Stimulated activated CD4-positive, alpha-beta T cell treated with anti-CD3 and anti-CD28 coated beads, Interleukin-2, amount 100 ng/mL, for 48 hours (primary cell): ENCODE measurements around the gene MT3.
"Not testable (repeated sequence)": the region's sequence is repeated elsewhere in the genome, so short reads cannot be mapped to it uniquely, and the experiment has no call there.

ENCODE experiments used
- DNase-seq, 2 donors: peaks; one replicate each; pipeline ENCODE4 v3.0.0-alpha.2; 2020

Gene MT3

DNA sequence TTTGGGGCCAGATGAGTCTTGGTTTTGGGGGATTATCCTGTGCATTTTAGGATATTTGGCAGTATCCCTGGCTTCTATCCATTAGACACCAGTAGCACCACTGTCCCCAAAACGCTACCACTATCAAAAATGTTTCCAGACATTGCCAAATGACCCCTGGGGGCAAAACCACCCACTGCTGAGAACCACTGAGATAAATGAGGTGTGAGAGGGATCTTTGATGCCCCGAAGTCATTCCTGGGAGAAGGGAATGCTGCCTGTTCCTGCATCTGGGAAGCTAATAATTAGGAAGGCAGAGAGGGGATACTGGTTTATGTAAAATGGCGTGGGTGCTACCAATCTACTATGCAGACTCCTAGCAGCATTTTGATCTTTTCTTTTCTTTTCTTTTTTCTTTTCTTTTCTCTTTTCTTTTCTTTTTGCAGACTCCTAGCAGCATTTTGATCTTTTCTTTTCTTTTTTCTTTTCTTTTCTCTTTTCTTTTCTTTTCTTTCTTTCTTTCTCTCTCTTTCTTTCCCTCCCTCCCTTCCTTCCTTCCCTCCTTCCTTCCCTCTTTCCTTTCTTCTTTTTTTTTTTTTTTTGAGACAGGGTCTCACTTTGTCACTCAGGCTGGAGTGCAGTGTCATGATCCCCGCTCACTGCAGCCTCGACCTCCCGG is 8.8 kb upstream of the MT3 start:
- no peak for DNase-seq

DNA sequence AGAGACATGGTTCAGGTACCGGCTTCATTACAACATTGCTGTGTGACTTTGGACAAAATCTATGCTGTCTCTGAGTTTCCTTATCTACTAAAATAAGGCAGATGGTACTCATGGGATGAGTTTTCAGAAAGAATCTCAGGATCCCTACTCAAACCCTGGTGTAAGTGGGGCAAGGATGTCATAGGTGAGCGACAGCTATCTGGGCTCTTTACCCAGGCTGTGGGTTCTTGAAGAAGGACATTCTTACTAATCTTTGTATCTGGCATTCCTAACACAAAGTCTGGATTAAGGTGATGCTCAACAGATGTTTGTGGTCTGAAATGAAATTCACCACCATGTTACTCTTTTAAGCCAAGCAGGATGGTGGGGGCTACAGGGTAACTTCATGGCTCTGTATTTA is 6.4 kb upstream of the MT3 start:
- not testable (repeated sequence) for DNase-seq

DNA sequence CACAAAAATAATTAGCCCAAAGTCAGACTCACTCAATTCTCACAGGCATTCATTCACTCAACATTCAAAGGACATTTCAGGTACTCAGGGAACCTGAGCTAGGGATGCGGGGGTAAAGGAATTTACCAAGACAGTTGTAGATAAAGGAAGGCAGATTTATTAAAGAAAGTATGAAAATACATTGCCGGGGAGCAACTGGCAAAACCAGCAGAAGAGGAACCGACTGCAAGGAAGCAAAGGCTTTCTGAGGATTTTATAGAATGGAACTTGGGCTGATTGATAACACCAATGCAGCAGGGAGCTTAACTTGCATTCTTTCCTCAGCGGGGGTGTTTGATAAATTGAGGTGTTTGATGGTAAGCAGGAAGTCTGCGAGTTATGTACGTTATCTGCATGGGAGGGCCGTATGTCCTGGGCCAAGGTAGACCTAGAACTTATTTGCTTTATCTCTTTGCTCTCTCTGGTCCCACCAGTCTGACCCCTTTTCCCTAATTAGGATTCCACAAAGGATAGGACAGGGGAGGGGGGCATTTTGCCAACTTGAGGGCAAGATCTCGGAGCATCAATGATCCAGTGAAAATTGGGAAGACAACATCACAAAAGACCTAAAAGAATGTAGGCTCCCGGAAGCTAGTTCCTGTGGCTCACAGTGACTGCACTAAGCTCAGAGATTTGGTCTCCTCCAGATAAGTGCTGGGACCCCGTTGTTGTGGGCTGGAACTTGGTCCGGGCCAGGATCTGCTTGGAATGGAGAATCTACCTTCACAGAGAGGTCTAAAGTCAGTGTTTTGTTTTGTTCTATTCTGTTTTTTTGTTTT is 5.8 kb upstream of the MT3 start:
- no peak for DNase-seq

DNA sequence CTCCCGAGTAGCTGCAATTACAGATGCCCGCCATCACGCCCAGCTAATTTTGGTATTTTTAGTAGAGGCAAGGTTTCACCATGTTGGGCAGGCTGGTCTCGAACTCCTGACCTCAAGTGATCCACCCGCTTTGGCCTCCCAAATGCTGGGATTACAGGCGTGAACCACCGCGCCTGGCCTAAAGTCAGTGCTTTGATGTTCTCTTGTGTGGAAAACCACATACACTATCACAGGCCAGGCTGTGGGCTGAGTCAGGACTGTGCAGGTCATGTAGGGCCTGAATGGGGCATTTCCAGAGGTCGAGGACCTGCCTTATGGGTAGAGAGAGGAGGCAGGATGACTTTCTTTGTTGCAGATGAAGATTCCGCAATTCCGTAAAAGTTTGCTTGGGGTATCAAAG is 5.1 kb upstream of the MT3 start:
- DNase-seq: no peak

DNA sequence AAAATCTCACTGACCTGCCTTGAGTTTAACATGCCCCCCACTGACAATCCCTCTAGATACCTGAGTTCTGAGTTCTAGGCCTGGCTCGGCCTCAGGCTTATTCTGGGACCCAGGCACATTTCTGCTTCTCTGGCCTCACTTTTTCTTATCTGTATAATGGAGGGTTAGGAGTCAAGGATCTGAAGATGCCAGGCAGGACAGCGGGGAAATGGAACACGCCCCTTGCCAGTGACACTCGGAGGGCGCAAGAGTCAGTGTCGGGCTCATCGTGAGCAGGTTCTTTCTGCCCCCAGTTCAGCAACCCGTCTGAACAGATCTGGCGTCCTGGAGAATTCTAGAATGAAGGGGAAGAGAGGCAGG is 567 bp upstream of the MT3 start:
- DNase-seq: no peak

DNA sequence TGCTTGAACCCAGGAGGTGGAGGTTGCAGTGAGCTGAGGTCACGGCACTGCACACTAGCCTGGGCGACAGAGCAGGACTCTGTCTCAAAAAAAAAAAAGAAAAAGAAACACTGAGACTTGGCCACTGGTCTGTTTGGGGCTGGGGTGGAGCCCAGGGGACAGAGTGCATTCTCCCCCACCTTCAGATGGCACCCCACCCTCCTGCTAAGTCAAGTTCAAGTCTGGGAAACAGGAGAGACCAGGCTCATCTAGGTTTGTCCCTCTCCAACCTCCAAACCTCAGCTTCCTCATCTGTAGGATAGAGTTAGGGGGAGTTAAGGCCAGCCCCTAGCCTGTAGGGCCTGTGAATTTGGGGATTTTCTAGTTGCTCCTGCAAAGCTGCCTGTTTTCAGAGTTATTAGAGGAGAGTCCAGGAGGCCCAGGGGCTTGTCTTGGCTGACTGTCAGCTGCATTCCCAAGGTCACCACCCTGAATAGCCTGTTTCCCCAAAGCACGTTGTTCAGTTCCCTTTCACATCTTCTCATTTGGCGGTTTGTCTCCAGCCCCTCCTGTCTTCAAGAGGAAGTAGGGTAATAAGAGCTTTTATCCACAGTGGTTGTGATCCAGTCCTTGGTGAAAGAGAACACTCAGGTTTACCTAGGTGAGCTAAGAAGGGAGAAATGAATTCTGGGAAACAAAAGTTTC is 2.2 kb downstream of the MT3 start:
- DNase-seq: no peak

DNA sequence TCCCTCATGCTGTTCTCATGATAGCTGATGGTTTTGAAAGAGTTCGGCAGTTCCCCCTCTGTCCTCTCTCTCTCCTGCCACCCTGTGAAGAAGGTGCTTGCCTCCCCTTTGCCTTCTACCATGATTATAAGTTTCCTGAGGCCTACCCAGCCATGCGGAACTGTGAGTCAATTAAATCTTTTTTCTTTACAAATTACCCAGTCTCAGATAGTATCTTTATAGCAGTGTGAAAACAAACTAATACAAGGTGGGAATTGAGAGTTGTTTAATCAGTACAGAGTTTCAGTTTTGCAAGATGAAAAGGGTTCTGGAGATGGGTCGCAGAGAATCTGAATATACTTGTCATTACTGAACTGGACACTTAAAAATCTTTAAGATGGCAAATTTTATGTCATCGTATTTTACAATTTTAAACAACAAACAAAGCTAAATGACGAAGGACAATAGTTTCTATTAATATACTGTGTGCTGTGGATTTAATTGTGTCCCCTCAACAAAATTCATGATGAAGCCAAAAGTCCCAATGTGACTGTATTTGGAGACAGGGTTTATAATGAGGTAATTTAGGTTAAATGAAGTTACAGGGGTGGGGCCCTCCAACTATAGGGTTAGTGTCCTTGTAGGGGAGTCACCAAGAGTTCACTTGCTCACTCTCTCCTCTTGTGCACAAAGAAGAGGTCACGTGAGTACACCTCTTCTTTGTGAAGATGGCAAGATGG is 4.4 kb downstream of the MT3 start:
- no peak for DNase-seq

DNA sequence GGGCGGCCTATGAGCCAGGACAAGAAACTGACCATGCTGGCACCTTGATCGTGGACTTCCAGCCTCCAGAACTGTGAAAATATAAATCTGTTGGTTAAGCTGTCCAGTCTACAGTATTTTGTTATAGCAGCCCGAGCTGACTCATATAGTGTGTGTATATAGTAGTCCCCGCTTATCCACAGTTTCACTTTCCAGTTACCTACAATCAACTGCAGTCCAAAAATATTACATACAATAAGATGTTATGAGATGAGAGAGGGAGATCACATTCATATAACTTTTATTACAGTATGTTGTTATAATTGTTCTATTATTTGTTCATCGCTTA is 4.9 kb downstream of the MT3 start:
- DNase-seq: no peak

DNA sequence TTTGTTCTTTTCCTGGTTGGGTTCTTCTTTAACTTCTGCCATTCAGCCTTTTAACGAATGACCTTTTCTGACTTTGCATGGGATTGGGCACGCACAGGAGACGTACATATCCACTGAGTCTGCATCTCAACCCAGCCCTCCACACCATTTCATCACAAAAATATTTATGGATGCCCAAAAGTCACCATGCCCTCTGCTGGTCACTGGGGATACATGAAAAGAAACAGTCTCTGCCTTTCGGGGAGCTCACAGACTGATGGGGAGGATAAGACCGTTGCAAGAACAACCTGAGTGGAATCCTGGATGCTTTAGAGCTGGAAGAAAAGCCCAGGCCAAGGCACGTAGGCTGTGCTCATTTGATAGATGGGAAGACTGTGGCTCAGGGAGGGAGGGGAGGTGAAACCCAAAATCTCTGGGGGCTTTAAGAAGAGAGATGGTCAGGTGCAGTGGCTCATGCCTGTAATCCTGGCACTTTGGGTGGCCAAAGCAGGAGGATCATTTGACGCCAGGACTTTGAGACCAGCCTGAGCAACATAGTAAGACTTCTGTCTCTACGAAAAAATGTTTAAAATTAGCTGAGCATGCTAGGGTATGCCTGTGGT is 11.2 kb downstream of the MT3 start:
- DNase-seq: no peak

DNA sequence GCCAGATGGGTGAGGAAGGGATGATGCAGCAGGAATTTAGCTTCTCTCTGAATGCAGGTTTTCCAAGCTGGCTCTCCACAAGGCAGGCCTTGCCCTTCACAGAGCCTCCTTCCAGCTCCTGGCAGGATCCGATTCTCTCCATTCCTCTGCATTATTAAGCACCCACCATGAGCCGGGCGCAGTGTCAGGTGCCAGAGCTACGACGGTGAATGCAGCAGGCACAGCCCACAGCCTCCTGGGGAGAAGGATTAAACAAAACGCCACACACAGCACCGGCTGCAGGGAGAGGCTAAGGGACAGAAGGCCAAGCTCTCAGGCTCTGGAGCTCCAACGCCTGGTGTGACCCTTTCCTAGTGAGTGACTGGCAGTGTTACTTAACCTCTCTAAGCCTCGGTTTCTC is 12.0 kb downstream of the MT3 start:
- no peak for DNase-seq

DNA sequence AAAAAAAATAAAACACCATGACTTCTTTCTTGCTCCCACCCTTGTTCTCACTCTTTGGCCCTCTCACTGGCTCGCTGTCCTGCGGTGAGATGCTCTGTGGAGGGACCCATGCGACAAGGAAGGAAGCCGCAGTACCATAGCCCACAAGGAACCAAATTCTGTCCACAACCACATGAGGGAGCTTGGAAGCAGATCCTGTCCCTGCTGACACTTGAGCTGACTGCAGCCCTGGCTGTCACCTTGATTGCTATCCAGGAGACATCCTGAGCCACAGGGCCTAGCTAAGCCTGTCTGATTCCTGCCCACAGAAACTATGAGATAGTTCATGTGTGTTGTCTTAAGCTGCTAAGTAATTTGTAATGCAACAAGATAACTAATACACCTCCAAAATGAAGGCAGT is 14.3 kb downstream of the MT3 start:
- DNase-seq: no peak

DNA sequence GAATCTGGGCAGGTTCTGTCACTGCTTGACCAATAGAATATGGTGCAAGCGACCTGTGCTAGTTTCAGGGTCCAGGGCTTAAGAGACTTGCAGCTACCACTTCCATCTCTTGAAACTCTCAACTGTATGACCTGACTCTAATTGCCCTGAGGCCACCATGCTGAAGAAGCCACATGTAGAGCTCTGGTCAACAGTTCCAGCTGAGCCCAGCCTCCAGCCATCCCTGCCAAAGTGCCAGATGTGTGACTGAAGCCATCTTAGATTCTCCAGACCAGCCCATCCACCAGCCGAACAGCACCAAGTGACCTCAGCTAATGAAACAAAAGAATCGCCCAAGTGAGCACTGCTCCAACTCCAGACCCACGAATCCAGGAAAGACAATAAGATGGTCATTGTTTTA is 15.6 kb downstream of the MT3 start:
- DNase-seq: no peak

DNA sequence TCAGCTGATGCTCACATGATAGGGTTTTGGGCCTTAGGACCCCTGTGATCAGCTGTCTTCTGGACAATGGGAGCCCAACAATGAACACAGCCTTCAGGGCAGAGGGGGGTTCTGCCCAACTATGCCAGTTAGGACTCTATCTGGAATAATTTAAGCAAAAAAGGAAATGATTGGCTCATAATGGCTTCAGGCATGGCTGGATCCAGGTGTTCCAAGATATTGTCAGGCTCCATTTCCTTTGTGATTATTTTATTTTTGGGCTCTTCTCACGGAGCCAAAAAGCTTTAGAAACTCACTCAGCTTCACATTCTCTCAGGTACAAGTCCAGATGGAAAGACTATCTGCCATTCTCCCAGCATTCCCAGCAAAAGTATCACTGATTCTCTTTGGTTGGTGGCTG is 16.1 kb downstream of the MT3 start:
- DNase-seq: no peak

DNA sequence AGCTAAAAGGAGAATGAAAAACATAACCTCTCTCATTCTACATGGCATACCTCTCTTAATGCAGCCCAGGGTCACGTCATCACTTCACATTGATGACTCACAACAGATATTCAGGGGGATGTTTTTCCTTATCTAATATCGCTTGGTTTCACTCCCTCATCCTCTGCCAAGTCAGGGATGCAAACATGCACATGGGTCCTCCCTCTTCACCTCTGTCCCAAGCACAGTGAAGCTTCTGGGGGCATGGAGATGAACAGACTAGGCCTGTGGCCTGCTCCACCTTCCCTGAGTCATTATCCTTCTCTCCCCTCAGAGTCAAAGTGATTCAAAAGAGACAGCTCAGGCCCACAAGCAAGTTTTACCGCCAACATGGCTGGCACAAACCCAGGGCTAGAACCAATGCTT is 16.7 kb downstream of the MT3 start:
- no peak for DNase-seq

DNA sequence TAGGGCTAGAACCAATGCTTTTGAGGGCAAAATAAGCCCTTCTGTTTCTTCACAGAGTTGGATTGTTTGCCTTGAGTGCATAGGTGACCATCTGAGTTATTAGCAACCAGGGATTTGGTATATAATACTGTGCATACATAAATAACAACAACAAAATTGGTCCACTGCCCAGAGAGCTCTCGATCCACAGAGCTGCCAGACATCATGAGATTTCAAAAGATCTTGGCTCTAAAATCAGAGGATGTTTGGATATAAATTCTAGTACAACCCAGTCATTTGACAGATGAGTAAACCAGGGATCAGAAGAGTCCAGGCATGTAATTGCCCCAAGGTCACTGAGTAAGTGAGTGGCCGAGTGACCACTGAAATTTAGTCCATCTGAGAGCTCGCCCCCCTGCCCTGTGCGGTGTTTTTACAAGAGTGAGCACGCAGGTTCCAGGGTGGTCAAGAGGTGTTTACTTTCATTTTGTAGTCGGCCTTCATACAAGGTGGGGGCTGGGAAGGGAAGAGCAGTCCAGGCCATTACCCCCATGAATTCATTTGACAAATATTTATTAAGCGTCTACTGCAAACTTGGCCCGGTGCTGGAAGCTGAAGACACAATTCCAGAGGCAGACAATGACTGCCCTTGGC is 17.3 kb downstream of the MT3 start:
- no peak for DNase-seq

DNA sequence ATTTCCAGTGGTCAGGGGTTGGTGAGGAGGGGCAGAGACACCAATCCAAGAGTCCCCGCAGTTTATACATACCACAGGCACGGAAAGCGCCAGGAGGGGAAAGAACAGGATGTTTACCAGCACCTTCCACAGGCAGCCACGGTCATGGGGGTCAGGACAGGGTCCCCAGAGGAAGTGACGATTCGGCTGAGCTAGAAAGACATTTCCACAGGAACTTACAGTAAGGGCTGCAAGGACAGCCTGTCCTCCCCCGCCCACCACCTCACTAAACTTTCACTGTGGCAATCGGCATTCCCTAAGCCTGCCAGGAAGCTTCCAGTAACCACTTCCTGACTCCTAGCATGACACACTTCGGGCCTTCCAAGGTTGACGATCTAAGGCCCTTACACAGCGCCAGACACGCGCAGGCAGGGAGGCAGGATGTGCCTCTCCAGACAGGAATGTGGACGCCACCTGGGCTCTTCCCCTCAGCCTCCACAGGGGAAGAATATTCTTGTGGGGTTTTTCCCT is 17.8 kb downstream of the MT3 start:
- no peak for DNase-seq

DNA sequence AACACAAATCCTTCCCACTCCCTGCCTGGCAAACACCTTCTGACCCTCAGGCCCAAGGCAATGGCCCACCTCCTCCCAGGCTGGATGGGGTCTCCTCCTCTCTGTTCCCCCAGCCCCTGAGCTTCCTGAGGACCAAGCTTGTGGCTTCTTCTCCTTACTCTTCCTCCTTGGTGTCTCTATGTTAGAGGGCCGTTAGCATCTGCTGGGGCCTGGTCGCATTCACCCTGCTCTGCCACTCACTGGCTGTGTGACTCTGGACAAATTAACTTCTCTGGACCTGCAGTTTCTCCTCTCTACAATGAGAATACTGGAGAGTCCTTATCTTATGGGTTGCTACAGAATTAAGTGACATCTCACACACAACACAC is 18.3 kb downstream of the MT3 start:
- no peak for DNase-seq

DNA sequence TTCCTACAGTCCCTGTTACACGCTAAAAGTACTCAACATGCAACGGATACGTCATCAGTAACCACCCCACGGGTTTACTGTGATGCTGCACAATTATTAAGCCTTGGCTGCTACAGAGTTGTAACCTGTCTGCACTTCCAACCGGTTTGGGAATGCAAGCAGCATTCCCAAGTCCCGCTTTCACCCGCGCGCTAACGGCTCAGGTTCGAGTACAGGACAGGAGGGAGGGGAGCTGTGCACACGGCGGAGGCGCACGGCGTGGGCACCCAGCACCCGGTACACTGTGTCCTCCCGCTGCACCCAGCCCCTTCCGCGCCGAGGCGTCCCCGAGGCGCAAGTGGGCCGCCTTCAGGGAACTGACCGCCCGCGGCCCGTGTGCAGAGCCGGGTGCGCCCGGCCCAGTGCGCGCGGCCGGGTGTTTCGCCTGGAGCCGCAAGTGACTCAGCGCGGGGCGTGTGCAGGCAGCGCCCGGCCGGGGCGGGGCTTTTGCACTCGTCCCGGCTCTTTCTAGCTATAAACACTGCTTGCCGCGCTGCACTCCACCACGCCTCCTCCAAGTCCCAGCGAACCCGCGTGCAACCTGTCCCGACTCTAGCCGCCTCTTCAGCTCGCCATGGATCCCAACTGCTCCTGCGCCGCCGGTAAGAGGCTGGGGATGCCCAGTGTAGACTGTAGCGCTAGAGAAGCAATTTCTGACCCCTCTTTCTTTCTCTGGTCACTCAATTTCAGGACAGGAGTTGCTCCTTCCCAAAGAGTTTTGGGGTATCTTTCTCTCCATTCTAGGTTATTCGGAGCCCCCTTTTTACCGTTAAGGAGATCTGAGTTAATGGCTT is 18.9 kb downstream of the MT3 start, which contains the start of gene MT2A:
Gene MT2A (plus strand): TSS at position 542 of the 833 bp plus-strand sequence. CDS start 72 bp downstream, at position 614.
- DNase-seq: peak; percentile 84 to 87

DNA sequence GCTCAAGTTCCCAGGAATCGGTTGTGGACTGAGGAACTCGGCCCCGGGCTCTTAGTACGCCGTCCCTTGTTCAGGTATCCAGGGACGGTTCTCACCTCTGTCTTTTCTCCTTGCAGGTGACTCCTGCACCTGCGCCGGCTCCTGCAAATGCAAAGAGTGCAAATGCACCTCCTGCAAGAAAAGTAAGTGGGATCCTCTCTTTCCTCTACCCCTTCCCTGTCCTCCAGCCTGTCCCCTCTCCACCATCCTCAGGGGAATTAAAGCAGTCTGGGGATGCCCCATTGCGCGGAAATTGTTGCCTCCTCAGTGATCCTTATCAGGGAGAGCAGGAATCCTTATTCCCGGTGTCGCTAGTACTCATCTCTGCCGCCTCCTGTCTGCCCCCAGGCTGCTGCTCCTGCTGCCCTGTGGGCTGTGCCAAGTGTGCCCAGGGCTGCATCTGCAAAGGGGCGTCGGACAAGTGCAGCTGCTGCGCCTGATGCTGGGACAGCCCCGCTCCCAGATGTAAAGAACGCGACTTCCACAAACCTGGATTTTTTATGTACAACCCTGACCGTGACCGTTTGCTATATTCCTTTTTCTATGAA is 19.6 kb downstream of the MT3 start:
- no peak for DNase-seq

DNA sequence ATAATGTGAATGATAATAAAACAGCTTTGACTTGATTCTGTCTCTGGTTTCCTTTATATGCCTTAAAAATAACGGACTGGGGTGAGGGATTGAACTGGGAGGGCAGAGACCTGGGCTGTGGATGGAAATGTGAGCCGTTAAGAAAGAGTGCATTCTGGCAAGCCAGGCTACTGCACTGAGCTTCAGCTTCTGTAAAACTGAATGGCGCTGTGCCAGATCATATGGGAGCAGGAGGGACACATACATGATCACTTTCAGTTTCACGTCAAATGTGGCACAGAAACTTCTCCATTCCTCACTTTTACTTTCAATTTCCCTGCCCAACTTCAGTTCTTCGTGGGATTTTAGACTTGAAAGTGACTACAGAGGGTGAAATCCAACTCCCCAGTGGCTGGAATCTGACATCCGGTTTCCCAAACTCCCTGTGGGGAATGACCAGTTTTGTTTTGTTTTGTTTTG is 20.2 kb downstream of the MT3 start:
- DNase-seq: peak; percentile 69 to 75

DNA sequence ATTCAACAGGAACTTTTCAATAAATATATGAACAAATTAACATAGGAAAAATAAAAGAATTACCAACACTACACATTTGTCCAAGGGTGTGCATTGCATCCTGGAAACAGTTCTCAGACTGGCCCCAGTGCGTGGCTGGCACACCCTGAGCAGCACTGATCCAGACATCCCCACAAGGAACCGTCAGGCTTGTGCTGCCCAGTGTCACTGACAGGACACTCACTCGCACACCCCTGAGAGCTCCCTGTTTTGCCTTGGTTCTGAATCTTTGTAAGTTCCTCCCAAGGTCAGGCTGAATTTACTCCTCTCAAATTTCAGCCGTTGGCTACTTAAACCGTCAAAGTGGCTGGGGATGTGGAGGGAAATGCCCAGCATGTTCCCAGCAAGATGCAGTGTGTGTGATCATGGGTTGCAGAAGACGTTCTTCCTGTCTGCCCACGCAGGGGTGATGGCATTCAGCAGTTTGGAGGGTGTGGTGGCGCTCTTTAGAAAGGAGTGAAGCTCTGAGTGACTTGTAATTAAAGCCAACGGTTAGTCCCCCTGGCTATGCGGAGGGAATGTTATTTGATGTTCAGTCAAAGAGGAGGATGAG is 20.8 kb downstream of the MT3 start:
- DNase-seq: peak; percentile 59 to 69
